ENCODE data around the gene KCNIP1.

GRCh38 chr5:170632985-170633234 is 129.1 kb downstream of the KCNIP1 start:
- TF ChIP-seq GATA3 (IDR thresholded peaks at IDR 0.05; ENCODE audit: borderline replicate concordance) (no peak), RAD21 (conservative IDR thresholded peaks at IDR 0.05 in 1 of 2, IDR thresholded peaks at IDR 0.05 in 1 of 2) (peak; percentile 85 to 88), CTCF (IDR thresholded peaks at IDR 0.05) (peak; percentile 90), MAX (IDR thresholded peaks at IDR 0.05) (no peak), EP300 (IDR thresholded peaks at IDR 0.05) (no peak), ZNF302 (CRISPR knock-in tag; IDR thresholded peaks at IDR 0.05) (no peak), ZFP36 (IDR thresholded peaks at IDR 0.05; ENCODE audit: borderline replicate concordance, partially characterized antibody) (no peak), USF2 (IDR thresholded peaks at IDR 0.05) (no peak), FOSL2 (IDR thresholded peaks at IDR 0.05) (no peak), FOSL2 (CRISPR knock-in tag; IDR thresholded peaks at IDR 0.05) (no peak), CEBPB (IDR thresholded peaks at IDR 0.05) (no peak), TP53 (CRISPR knock-in tag; IDR thresholded peaks at IDR 0.05) (no peak), JUNB (IDR thresholded peaks at IDR 0.05) (no peak), POLR2AphosphoS2 (conservative IDR thresholded peaks at IDR 0.05; ENCODE audit: low read length) (no peak)
- TF ChIP-seq, protein P1, sequence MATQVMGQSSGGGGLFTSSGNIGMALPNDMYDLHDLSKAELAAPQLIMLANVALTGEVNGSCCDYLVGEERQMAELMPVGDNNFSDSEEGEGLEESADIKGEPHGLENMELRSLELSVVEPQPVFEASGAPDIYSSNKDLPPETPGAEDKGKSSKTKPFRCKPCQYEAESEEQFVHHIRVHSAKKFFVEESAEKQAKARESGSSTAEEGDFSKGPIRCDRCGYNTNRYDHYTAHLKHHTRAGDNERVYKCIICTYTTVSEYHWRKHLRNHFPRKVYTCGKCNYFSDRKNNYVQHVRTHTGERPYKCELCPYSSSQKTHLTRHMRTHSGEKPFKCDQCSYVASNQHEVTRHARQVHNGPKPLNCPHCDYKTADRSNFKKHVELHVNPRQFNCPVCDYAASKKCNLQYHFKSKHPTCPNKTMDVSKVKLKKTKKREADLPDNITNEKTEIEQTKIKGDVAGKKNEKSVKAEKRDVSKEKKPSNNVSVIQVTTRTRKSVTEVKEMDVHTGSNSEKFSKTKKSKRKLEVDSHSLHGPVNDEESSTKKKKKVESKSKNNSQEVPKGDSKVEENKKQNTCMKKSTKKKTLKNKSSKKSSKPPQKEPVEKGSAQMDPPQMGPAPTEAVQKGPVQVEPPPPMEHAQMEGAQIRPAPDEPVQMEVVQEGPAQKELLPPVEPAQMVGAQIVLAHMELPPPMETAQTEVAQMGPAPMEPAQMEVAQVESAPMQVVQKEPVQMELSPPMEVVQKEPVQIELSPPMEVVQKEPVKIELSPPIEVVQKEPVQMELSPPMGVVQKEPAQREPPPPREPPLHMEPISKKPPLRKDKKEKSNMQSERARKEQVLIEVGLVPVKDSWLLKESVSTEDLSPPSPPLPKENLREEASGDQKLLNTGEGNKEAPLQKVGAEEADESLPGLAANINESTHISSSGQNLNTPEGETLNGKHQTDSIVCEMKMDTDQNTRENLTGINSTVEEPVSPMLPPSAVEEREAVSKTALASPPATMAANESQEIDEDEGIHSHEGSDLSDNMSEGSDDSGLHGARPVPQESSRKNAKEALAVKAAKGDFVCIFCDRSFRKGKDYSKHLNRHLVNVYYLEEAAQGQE (IDR thresholded peaks at IDR 0.05) = no peak
